ENCODE results near the gene PDLIM7. TPM values are rescaled to one million over a fixed set of nuclear protein-coding genes. Genes with fewer than 3 reads are reported as not detected.

PDLIM7 gene
- polyA plus RNA-seq, 6 donors from 2014 or later, result 1.5 to 6.0 (median 3.9) TPM

DNA sequence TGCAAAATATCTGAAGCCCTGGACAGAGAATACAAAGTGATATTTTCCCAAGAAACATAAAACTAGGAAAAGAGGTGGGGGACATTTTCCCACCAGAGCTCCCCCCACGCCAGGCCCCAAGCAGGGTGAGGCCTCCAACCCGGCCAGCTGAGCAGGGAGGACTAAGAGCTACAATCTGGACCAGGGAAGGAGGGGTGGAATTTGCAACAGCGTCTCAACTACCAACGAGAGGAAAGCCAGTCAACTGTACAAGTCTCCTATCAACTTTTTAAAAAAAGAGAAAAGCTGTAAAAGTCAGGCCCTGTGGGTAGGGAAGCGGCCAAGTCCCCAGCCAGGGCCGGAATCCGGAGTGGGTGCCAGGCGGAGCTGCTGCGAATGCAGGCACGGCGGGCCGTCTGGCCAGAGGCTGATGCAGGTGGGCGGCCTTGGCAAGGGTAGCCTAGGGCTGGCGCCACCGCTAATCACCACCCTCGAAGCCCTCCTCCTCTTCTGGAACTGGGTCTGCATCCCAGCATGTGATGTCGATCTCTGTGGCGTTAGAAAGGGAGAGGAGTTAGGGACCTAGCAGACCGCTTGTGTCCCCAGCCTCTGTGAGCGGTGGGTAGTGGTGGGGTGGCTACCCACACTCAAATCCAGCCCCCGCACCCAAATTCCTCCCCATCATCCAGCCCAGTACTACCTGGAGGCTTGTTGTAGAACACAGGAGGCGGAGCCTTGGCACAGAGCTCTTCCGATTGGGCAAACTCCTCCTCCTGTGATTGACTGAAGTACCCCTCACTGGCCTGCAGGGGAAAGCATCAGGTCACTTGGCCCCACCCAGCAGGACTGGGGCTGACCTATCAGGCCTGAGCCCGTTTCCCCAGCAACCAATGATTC is 40.2 kb downstream of the PDLIM7 start:
- peak overlapping the region in 6 of 8 donors; percentile 18 to 84 (median 44) for H3K4me3 Mint-ChIP-seq
- DNase-seq (peak; percentile 68), ATAC-seq (ENCODE audit: low read depth in 2 of 2) (peak; percentile 2 to 4)
- H3K27ac Mint-ChIP-seq, result peak overlapping the region in 4 of 6 donors; percentile 59 to 98 (median 82)
- H3K9me3 Mint-ChIP-seq, result peaks cover 0 to 1% (median 0%) of the 10 kb centered on the region in 7 donors
- H3K27me3 Mint-ChIP-seq, result peaks cover 4 to 7% (median 5%) of the 10 kb centered on the region in 3 donors
- no peaks in the 10 kb centered on the region for H3K36me3 Mint-ChIP-seq
- H3K4me1 Mint-ChIP-seq, result peaks cover 14 to 26% (median 17%) of the 10 kb centered on the region in 3 donors

DNA sequence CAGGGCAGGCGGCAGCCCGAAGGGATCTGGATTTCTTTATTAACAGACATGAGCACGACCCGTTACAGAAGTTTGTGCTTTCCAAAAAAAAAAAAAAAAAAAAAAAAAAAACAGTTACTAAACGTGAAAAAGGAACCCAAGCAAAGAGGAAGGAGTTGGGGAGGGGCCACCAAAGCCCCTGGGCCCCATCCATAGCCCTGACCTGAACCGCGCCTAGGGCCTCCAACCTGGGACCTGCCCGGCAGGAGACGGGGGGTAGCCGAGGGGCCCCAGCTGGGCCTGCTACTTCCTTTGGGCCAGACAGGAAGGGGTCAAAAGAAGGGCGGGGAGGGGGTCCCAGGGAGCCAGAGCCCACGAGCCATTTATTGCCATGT is 40.8 kb downstream of the PDLIM7 start:
- Mint-ChIP-seq H3K4me3 (peak overlapping the region; percentile 84 to 98 (median 93)), H3K36me3 (no peaks in the 10 kb centered on the region), H3K9me3 (peaks cover 0 to 1% (median 0%) of the 10 kb centered on the region in 7 donors), H3K27me3 (peaks cover 4% of the 10 kb centered on the region in 3 donors), H3K27ac (peak overlapping the region in 5 of 6 donors; percentile 98 to 100 (median 99)), H3K4me1 (peaks cover 14 to 29% (median 21%) of the 10 kb centered on the region in 3 donors)
- no peak for DNase-seq
- no peak for ATAC-seq (ENCODE audit: low read depth in 2 of 2)

- peaks cover 14 to 25% (median 23%) of the 10 kb centered on the region in 3 donors for H3K4me1 Mint-ChIP-seq
- H3K27ac Mint-ChIP-seq, result peak overlapping the region; percentile 98 to 100 (median 99)
- ATAC-seq (ENCODE audit: low read depth in 2 of 2) (peak; percentile 25 to 26), DNase-seq (peak; percentile 83)
- peaks cover 0 to 1% (median 0%) of the 10 kb centered on the region in 7 donors for H3K9me3 Mint-ChIP-seq
- peak overlapping the region; percentile 84 to 98 (median 93) for H3K4me3 Mint-ChIP-seq
- H3K36me3 Mint-ChIP-seq, result no peaks in the 10 kb centered on the region
- peaks cover 0 to 4% (median 0%) of the 10 kb centered on the region in 3 donors for H3K27me3 Mint-ChIP-seq
Measured at GRCh38 chr5:177455661-177456590, 41.5 kb downstream of the PDLIM7 start.

DNA sequence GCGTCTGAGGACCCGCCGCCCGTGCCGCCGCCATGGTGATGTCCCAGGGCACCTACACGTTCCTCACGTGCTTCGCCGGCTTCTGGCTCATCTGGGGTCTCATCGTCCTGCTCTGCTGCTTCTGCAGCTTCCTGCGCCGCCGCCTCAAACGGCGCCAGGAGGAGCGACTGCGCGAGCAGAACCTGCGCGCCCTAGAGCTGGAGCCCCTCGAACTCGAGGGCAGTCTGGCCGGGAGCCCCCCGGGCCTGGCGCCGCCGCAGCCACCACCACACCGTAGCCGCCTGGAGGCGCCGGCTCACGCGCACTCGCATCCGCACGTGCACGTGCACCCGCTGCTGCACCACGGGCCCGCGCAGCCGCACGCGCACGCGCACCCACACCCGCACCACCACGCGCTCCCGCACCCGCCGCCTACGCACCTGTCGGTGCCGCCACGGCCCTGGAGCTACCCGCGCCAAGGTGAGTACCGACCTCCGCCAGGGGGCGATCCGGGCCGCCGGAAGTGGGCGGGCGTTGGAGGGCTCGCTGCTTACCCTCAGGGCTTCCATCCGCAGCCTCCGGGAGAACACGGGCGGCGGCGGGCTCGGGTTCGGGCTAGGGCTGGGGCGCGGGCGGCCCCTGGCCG is 42.3 kb downstream of the PDLIM7 start:
- peak; percentile 96 for DNase-seq
- Mint-ChIP-seq H3K36me3 (no peaks in the 10 kb centered on the region), H3K27ac (peak overlapping the region; percentile 93 to 100 (median 99)), H3K9me3 (peaks cover 0 to 1% (median 0%) of the 10 kb centered on the region in 7 donors), H3K4me3 (peak overlapping the region; percentile 84 to 98 (median 93)), H3K4me1 (peaks cover 21 to 26% (median 25%) of the 10 kb centered on the region in 3 donors), H3K27me3 (peaks cover 0 to 4% (median 0%) of the 10 kb centered on the region in 3 donors)
- ATAC-seq (ENCODE audit: low read depth in 2 of 2), result peak; percentile 51

DNA sequence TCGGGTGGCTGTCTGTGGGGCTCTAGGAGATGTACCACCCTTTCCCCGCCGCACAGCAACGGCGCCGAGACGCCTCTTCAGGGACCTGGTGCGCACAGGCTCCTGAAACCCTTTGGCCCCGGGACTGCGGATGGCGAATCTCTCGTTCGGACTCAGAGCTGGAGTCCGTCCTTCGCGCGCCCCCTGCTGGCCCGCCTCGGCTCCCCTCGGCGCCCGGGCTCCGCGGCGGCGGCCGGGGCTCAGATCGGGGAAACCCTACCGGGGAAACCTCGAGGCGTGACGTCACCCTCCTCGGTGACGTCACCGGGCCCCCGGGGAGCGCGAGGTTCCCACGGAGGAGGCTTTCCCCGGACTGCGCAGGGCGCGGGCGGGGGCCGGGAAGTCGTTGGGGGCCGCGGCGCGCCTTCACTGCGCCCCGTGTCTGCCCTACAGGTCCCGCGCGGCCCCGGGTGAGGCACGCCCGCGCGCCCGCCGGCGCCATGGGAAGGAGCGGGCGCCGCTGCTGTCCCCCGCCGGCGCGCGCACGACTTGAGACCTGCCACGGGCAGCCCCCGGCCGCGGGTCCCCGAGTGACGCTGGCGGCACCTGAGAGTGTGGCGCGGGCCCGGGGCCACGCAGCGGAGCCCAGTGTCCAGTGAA is 42.9 kb downstream of the PDLIM7 start:
- H3K4me3 Mint-ChIP-seq, result peak overlapping the region; percentile 84 to 99 (median 96)
- DNase-seq (peak; percentile 96), ATAC-seq (ENCODE audit: low read depth in 2 of 2) (peak; percentile 47 to 52)
- peaks cover 0 to 1% (median 0%) of the 10 kb centered on the region in 7 donors for H3K9me3 Mint-ChIP-seq
- peaks cover 21 to 26% (median 25%) of the 10 kb centered on the region in 3 donors for H3K4me1 Mint-ChIP-seq
- no peaks in the 10 kb centered on the region for H3K36me3 Mint-ChIP-seq
- H3K27me3 Mint-ChIP-seq, result peaks cover 0 to 4% (median 0%) of the 10 kb centered on the region in 3 donors
- peak overlapping the region; percentile 98 to 100 (median 100) for H3K27ac Mint-ChIP-seq

GRCh38 chr5:177453852-177454396 is 43.5 kb downstream of the PDLIM7 start:
- ATAC-seq (ENCODE audit: low read depth in 2 of 2), result peak; percentile 34 to 35
- H3K9me3 Mint-ChIP-seq, result peaks cover 0 to 1% (median 0%) of the 10 kb centered on the region in 7 donors
- peak; percentile 82 for DNase-seq
- H3K27me3 Mint-ChIP-seq, result peaks cover 0 to 4% (median 0%) of the 10 kb centered on the region in 3 donors
- H3K4me3 Mint-ChIP-seq, result peak overlapping the region; percentile 84 to 99 (median 96)
- H3K27ac Mint-ChIP-seq, result peak overlapping the region; percentile 98 to 100 (median 100)
- H3K36me3 Mint-ChIP-seq, result no peaks in the 10 kb centered on the region
- peaks cover 21 to 29% (median 25%) of the 10 kb centered on the region in 3 donors for H3K4me1 Mint-ChIP-seq

- Mint-ChIP-seq H3K9me3 (peaks cover 0 to 1% (median 0%) of the 10 kb centered on the region in 7 donors), H3K27ac (peak overlapping the region; percentile 61 to 100 (median 99)), H3K4me3 (peak overlapping the region in 7 of 8 donors; percentile 7 to 96 (median 84)), H3K36me3 (no peaks in the 10 kb centered on the region), H3K4me1 (peaks cover 30 to 38% (median 33%) of the 10 kb centered on the region in 3 donors), H3K27me3 (peaks cover 0 to 4% (median 0%) of the 10 kb centered on the region in 3 donors)
- DNase-seq, result no peak
- no peak for ATAC-seq (ENCODE audit: low read depth in 2 of 2)
Measured at GRCh38 chr5:177452688-177453638, 44.4 kb downstream of the PDLIM7 start.

GRCh38 chr5:177450667-177451424 is 46.6 kb downstream of the PDLIM7 start:
- Mint-ChIP-seq H3K9me3 (no peaks in the 10 kb centered on the region), H3K4me3 (peak overlapping the region in 2 of 8 donors; percentile 29 to 68), H3K36me3 (no peaks in the 10 kb centered on the region), H3K27ac (peak overlapping the region in 3 of 6 donors; percentile 67 to 83 (median 69)), H3K4me1 (peaks cover 36 to 44% (median 39%) of the 10 kb centered on the region in 3 donors), H3K27me3 (no peaks in the 10 kb centered on the region)
- no peak for ATAC-seq (ENCODE audit: low read depth in 2 of 2)
- DNase-seq, result no peak

- peak overlapping the region in 4 of 8 donors; percentile 44 to 83 (median 74) for H3K4me3 Mint-ChIP-seq
- no peak for ATAC-seq (ENCODE audit: low read depth in 2 of 2)
- peak overlapping the region in 1 of 6 donors; percentile 85 for H3K27ac Mint-ChIP-seq
- H3K4me1 Mint-ChIP-seq, result peaks cover 50 to 59% (median 53%) of the 10 kb centered on the region in 3 donors
- H3K27me3 Mint-ChIP-seq, result no peaks in the 10 kb centered on the region
- no peak for DNase-seq
- no peaks in the 10 kb centered on the region for H3K36me3 Mint-ChIP-seq
- H3K9me3 Mint-ChIP-seq, result no peaks in the 10 kb centered on the region
Measured at GRCh38 chr5:177449140-177450061, 48.0 kb downstream of the PDLIM7 start.
